ENCODE results near the gene BCAS3.

DNA sequence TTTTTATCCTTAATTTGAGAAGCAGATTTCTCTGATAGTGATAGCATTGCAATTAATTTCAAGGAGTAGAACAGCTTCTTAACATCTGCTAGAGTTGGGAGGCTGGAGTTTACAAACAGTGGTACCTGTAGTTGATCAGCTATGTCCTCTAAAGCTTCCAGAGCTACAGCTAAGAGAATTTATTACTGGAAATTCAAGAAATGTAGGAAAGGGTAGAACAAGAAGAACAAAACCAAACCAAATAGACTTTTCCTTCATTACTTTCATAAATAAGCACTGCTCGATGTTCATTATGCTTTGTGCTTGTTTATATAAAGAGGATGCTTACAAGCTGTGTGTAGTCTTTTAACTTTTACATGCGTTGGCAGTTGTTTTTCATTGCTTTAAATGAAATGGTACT is 388.4 kb downstream of the BCAS3 start:
- no peak for TF ChIP-seq POLR2AphosphoS5 (IDR thresholded peaks at IDR 0.05; ENCODE audit: low read depth, low read length)
- no peak for TF ChIP-seq TAF1 (IDR thresholded peaks at IDR 0.05; ENCODE audit: low read depth, low read length)
- no peak for TF ChIP-seq POLR2A (IDR thresholded peaks at IDR 0.05; ENCODE audit: low read depth, low read length)
- TF ChIP-seq POU2F2 (IDR thresholded peaks at IDR 0.05; ENCODE audit: low read depth, low read length), result no peak
- TF ChIP-seq SPI1 (IDR thresholded peaks at IDR 0.05; ENCODE audit: low read depth, low read length), result no peak
